ENCODE measurements around the gene POLE. TPM values are rescaled to one million over a fixed set of nuclear protein-coding genes. Genes with fewer than 3 reads are reported as not detected.

Gene POLE
- total and polyA plus RNA-seq, 5 experiments from 2014 or later: 2.8 to 56.1 (median 3.3) TPM

DNA sequence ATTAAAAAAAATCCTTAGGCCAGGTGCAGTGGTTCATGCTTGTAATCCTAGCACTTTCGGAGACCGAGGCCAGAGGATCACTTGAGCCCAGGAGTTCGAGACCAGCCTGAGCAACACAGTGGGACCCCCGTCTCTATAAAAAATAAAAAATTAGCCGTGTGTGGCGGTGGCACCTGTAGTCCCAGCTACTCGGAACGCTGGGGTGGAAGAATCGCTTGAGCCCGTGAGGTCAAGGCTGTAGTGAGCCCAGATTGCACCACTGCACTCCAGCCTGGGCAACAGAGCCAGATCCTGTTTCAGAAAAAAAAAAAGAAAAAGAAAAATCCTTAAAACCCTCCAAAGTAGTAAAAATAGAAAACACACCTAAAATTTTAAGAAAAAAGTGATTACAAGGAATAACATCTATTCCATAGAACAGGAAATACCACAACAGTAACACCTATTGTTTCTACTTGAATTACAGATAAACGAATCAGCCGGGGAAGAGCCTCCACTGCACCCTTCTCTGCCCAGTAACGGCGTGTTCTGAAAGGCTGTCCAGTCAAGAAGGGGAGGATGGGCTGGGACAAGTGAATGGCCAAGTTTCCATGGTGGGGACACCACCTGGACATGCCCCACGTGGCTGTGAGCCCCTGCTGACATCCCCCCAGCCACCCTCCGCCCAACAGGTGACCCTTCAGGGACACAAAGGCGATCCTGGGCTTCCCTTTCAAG lies 17.8 kb downstream of the POLE start:
- H3K27ac Mint-ChIP-seq: no peak overlapping the region
- no peaks in the 10 kb centered on the region for H3K9me3 Mint-ChIP-seq
- H3K4me3 Mint-ChIP-seq: no peak overlapping the region
- peaks cover 5 to 72% (median 31%) of the 10 kb centered on the region in 3 donors for H3K36me3 Mint-ChIP-seq
- DNase-seq (no peak), ATAC-seq (no peak)
- POLR2A ChIA-PET: no interaction called here
- no peaks in the 10 kb centered on the region for H3K27me3 Mint-ChIP-seq
- peaks cover 0 to 3% (median 0%) of the 10 kb centered on the region in 4 donors for H3K4me1 Mint-ChIP-seq

DNA sequence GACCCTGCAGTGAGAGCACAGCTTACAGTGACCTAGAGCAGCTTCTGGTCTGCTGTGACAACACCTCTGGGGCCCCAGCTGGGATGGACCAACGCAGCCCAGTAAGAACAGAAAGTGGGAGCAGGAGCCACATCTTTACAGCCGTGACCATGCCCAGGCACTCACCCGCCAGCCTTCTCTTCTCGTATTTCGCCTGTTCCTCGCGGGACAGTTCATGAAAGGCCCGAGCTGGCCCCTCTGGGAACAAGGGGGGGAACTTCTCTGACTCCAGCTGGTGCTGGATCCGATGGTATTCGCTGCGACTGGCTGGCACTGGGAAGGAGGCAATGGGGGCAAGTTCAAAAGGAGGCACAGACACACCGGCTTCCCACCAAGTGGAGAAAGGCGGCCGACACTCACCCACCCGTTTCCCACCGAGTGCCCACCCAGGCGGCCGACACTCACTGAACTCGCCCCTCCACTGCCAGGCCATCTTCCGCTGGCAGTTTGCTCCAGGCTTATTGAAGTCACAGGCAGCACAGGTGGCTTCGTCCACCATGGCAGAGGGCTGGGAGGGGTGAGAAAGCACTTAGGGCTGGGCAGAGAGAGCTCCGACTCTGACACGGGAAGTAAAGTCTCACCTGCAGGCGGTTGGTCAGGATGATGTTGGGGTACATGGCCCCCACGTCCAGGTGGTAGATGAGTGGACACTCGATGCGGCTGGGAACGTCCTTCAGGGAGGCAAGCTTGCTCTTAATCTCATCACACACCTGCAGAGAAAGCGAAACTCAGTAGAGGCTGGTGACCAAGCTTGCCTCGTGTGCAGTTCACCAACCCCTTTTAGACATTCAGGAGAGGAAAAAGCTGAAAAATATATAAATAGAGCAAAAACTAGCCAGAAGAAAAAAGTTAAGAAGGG lies 18.7 kb downstream of the POLE start:
- Mint-ChIP-seq H3K4me1 (peaks cover 0 to 4% (median under 1%) of the 10 kb centered on the region in 4 donors), H3K36me3 (peaks cover 5 to 77% (median 31%) of the 10 kb centered on the region in 3 donors), H3K27me3 (no peaks in the 10 kb centered on the region), H3K27ac (no peak overlapping the region), H3K9me3 (no peaks in the 10 kb centered on the region), H3K4me3 (no peak overlapping the region)
- POLR2A ChIA-PET: no interaction called here
- ATAC-seq (no peak), DNase-seq (no peak)

GRCh38 chr12:132665794-132666193 lies 21.3 kb downstream of the POLE start:
- H3K27ac Mint-ChIP-seq: no peak overlapping the region
- no peak overlapping the region for H3K4me3 Mint-ChIP-seq
- no peak for ATAC-seq
- no peak for DNase-seq
- peaks cover 5 to 73% (median 30%) of the 10 kb centered on the region in 3 donors for H3K36me3 Mint-ChIP-seq
- H3K9me3 Mint-ChIP-seq: no peaks in the 10 kb centered on the region
- POLR2A ChIA-PET: no interaction called here
- no peaks in the 10 kb centered on the region for H3K27me3 Mint-ChIP-seq
- H3K4me1 Mint-ChIP-seq: peaks cover 10 to 27% (median 19%) of the 10 kb centered on the region in 4 donors

GRCh38 chr12:132665149-132665491 lies 22.0 kb downstream of the POLE start:
- Mint-ChIP-seq H3K4me3 (no peak overlapping the region), H3K4me1 (peaks cover 12 to 28% (median 21%) of the 10 kb centered on the region in 4 donors), H3K27ac (no peak overlapping the region), H3K9me3 (no peaks in the 10 kb centered on the region), H3K36me3 (peaks cover 5 to 74% (median 32%) of the 10 kb centered on the region in 3 donors), H3K27me3 (no peaks in the 10 kb centered on the region)
- DNase-seq: no peak
- ATAC-seq: no peak
- POLR2A ChIA-PET: no interaction called here

DNA sequence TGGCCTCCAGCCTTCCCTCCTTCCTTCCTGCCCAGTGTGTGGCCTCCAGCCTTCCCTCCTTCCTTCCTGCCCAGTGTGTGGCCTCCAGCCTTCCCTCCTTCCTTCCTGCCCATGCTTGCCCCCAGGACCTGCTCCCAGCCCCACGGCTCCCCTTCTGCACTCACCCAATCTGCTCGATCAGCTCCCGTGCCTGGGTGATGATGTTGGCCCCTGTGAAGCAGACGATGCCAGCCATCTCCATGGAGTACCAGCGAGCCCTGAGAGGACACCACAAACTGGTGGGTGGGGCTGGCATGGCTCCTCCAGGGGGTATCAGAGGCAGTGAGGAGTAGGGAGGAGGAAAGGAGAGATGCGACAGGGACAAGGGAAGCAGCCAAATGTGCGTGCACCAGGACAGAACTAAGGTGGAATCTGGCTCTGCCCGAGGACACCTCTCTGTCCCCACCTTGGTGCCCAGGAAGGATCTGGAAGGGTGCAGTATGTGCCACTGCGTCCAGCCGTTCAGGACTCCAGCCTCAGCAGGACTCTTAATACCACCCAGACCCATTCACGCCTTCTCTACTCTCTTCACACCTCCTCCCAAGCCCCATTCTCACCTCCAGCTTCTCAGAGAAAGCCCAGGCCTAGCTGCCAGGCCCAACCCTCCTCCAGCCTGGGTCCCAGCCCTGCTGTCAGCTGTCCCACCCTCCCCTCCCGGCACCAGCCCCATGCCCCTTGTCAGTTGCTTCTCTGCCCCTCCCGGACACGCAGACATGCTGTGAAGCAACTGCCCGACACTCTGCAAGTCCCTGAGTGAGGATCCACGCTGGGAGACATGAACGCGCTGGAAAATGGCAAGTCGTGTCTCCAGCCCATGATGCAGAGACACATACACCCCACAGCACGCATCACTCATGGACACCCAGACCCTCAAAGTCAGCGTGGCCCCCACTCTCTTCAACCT lies 22.7 kb downstream of the POLE start:
- Mint-ChIP-seq H3K4me1 (peaks cover 15 to 34% (median 26%) of the 10 kb centered on the region in 4 donors), H3K36me3 (peaks cover 5 to 74% (median 32%) of the 10 kb centered on the region in 3 donors), H3K27ac (no peak overlapping the region), H3K27me3 (no peaks in the 10 kb centered on the region), H3K4me3 (no peak overlapping the region), H3K9me3 (no peaks in the 10 kb centered on the region)
- DNase-seq: no peak
- ATAC-seq: no peak
- POLR2A ChIA-PET: interaction anchor here (0.9 kb wide), 1 partner anchor 46 kb away, joined by 4 read pairs; the partner anchor contains the start of gene PGAM5

DNA sequence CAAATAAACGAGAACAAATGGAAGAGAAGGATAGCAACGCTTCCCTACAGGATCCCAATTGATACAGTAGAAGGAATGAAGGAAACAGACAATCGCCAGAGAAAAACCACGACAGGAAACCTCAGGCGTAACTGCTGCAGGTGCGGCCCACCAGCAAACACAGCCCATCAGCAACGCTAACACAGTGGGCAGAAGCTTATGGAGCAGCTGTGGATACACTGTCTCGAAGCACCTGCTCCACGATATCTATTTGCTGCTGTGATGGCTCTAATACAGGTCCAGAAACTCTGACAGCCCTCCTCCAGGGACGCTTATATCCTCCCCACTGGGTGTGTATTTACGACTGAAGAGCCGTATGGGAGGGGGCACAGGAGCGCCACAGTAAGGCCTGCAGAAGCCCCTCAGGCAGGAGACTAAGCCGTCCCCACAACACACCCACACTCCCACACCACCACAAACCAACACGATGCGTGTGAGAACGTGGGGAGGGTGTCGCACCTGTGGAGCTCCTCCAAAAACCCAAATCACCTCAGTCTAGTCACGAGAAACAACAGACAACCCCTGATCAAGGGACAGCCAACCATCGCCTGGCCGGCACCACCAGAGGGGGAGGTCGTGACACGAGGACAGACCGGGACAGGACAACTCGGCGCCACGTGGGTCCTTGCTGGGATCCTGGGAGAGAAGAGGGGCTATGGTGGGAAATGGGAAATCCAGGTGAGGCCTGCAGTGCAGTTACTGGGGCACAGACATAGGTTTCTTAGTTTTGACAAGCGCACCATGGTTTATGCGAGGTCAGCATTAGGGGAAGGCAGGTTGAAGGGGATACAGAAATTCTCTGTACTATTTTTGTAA lies 24.0 kb downstream of the POLE start:
- H3K27me3 Mint-ChIP-seq: no peaks in the 10 kb centered on the region
- H3K9me3 Mint-ChIP-seq: no peaks in the 10 kb centered on the region
- H3K36me3 Mint-ChIP-seq: peaks cover 5 to 69% (median 25%) of the 10 kb centered on the region in 3 donors
- ATAC-seq (no peak), DNase-seq (no peak)
- POLR2A ChIA-PET: interaction anchor here (0.9 kb wide), 1 partner anchor 47 kb away, joined by 4 read pairs; the partner anchor contains the start of gene PGAM5
- peak overlapping the region in 2 of 10 donors; percentile 0 to 16 for H3K4me3 Mint-ChIP-seq
- peaks cover 15 to 39% (median 26%) of the 10 kb centered on the region in 4 donors for H3K4me1 Mint-ChIP-seq
- peak overlapping the region in 6 of 10 donors; percentile 35 to 86 (median 47) for H3K27ac Mint-ChIP-seq

GRCh38 chr12:132661972-132662371 lies 25.2 kb downstream of the POLE start:
- Mint-ChIP-seq H3K27me3 (no peaks in the 10 kb centered on the region), H3K4me3 (no peak overlapping the region), H3K4me1 (peaks cover 15 to 39% (median 26%) of the 10 kb centered on the region in 4 donors), H3K36me3 (peaks cover 0 to 69% (median 22%) of the 10 kb centered on the region in 3 donors), H3K9me3 (no peaks in the 10 kb centered on the region), H3K27ac (peak overlapping the region in 3 of 10 donors; percentile 2 to 70 (median 37))
- DNase-seq: no peak
- POLR2A ChIA-PET: no interaction called here
- ATAC-seq: no peak

GRCh38 chr12:132660996-132661395 lies 26.1 kb downstream of the POLE start:
- DNase-seq (no peak), ATAC-seq (no peak)
- H3K4me3 Mint-ChIP-seq: no peak overlapping the region
- no peaks in the 10 kb centered on the region for H3K27me3 Mint-ChIP-seq
- H3K4me1 Mint-ChIP-seq: peaks cover 15 to 39% (median 26%) of the 10 kb centered on the region in 4 donors
- H3K9me3 Mint-ChIP-seq: no peaks in the 10 kb centered on the region
- peak overlapping the region in 4 of 10 donors; percentile 18 to 57 (median 37) for H3K27ac Mint-ChIP-seq
- POLR2A ChIA-PET: no interaction called here
- H3K36me3 Mint-ChIP-seq: peaks cover 0 to 65% (median 18%) of the 10 kb centered on the region in 3 donors

DNA sequence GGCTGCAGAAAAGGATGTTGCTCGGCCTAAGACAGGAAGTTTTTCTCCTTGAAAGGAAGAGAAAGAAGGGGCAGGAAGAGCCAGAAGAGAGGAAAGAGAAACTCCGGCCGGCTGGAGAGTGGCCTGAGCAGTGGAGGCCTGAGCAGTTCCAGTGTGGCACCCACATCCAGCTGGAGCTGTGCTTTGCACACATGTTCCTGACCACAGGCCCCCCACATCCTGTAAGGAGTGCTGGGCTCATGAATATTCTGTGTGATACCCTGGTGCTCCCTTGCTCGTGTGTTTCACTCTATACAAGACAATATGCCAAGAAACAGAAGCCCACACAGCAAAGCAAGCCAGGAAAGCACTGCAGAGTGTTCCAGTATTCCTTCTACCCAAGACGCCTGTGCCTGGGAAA lies 27.1 kb downstream of the POLE start:
- peak overlapping the region in 1 of 10 donors; percentile 13 for H3K4me3 Mint-ChIP-seq
- peaks cover 14 to 39% (median 25%) of the 10 kb centered on the region in 4 donors for H3K4me1 Mint-ChIP-seq
- POLR2A ChIA-PET: no interaction called here
- no peaks in the 10 kb centered on the region for H3K27me3 Mint-ChIP-seq
- H3K27ac Mint-ChIP-seq: peak overlapping the region; percentile 9 to 82 (median 60)
- DNase-seq (no peak), ATAC-seq (no peak)
- no peaks in the 10 kb centered on the region for H3K9me3 Mint-ChIP-seq
- peaks cover 0 to 61% (median 9%) of the 10 kb centered on the region in 3 donors for H3K36me3 Mint-ChIP-seq

DNA sequence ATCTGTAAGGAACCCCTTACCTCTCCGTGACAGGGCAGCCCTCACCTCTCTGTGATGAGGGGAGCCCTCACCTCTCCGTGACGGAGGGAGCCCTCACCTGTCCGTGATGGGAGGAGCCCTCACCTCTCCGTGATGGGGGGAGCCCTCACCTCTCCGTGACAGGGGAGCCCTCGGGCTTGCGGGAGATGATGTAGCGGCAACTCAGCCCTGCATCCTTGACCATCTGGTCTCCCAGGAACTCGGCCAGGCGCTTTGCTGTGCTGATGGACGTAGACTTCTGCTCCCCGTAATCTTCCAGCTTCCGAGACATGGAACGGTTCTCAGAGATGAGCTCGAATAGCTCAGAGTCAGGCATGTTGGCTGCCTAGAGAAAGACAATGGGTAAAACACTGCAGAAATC lies 28.0 kb downstream of the POLE start:
- no peaks in the 10 kb centered on the region for H3K9me3 Mint-ChIP-seq
- POLR2A ChIA-PET: interaction anchor here (0.7 kb wide), 1 partner anchor 9 kb away, joined by 3 read pairs; no protein-coding TSS in a partner anchor
- no peaks in the 10 kb centered on the region for H3K27me3 Mint-ChIP-seq
- ATAC-seq (no peak), DNase-seq (no peak)
- peaks cover 0 to 67% (median 12%) of the 10 kb centered on the region in 3 donors for H3K36me3 Mint-ChIP-seq
- peaks cover 14 to 39% (median 25%) of the 10 kb centered on the region in 4 donors for H3K4me1 Mint-ChIP-seq
- no peak overlapping the region for H3K4me3 Mint-ChIP-seq
- no peak overlapping the region for H3K27ac Mint-ChIP-seq

DNA sequence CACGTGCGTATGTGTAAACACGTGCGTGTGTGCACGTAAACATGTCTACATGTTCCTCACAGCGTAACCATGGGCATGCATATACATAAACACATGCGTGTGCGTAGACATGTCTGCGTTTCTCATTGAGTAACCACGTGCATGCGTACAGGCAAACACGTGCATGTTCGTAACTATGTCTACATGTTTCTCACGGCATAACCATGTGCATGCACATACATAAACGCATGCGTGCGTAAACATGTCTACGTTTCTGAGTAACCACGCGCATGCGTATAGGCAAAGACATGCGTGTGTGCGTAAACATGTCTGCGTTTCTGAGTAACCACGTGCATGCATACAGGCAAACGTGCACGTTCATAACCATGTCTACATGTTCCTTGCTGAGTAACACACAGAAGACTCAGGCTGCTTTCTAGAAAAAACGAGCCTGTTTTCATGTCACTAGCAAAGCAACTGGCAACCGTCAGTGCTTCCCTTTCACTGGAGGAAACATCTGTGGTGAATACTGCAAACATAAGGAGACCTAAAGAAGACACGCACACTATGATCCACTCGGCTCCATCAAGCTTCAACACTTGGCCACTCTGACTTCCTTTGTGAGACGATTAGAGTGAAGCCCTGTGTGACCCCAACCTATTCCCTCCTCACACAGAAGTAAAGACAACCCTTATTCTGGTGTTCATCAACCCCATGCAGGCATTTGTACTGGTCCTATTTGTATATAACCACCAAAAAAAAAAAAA lies 28.8 kb downstream of the POLE start:
- Mint-ChIP-seq H3K27ac (peak overlapping the region in 1 of 10 donors; percentile 71), H3K9me3 (no peaks in the 10 kb centered on the region), H3K4me1 (peaks cover 12 to 37% (median 24%) of the 10 kb centered on the region in 4 donors), H3K36me3 (peaks cover 0 to 70% (median 18%) of the 10 kb centered on the region in 3 donors), H3K27me3 (no peaks in the 10 kb centered on the region), H3K4me3 (no peak overlapping the region)
- POLR2A ChIA-PET: interaction anchor here (0.7 kb wide), 1 partner anchor 9 kb away, joined by 3 read pairs; no protein-coding TSS in a partner anchor
- DNase-seq (no peak), ATAC-seq (no peak)

Data from naive thymus-derived CD8-positive, alpha-beta T cell (primary cell).